GM12874 (cell line): ENCODE results near the gene KCTD5.

ENCODE experiments used
- CTCF ChIP-seq: IDR thresholded peaks from 2 replicates; pipeline ENCODE4 v1.5.1; 2011; ENCODE audit warnings: low read depth, mild to moderate bottlenecking, control low read depth, low read length, moderate library complexity; ENCODE audit not compliant: insufficient read depth

Gene KCTD5

GRCh38 chr16:2710711-2711231 is 28.4 kb downstream of the KCTD5 start:
- TF ChIP-seq CTCF = no peak

GRCh38 chr16:2711370-2712062 is 29.2 kb downstream of the KCTD5 start:
- TF ChIP-seq CTCF = no peak

GRCh38 chr16:2712063-2712441 is 29.7 kb downstream of the KCTD5 start:
- TF ChIP-seq CTCF = no peak

GRCh38 chr16:2712546-2712945 is 30.2 kb downstream of the KCTD5 start:
- no peak for TF ChIP-seq CTCF

- no peak for TF ChIP-seq CTCF
Measured at GRCh38 chr16:2713523-2713922, 31.2 kb downstream of the KCTD5 start.

GRCh38 chr16:2713985-2714774 is 31.9 kb downstream of the KCTD5 start:
- no peak for TF ChIP-seq CTCF

- no peak for TF ChIP-seq CTCF
Measured at GRCh38 chr16:2715064-2715463, 32.7 kb downstream of the KCTD5 start.
